ENCODE data around the gene KDM6B. TPM values are rescaled to one million over a fixed set of nuclear protein-coding genes. Genes with fewer than 3 reads are reported as not detected.
"Not testable (repeated sequence)": the region's sequence is repeated elsewhere in the genome, so short reads cannot be mapped to it uniquely, and the experiment has no call there.

Gene KDM6B
- polyA plus RNA-seq, 4 donors: 8.4 to 26.1 (median 16.7) TPM

GRCh38 chr17:7856011-7856810, 22.2 kb downstream of the KDM6B start:
- no peak for FAIRE-seq

GRCh38 chr17:7856811-7857712, 23.0 kb downstream of the KDM6B start, which contains the start of gene NAA38:
NAA38 (minus strand) TSS chr17:7857559; CDS start chr17:7857463, 96 bp downstream.
- Histone ChIP-seq H3K27me3 (ENCODE audit: control insufficient read depth in 3 of 3, insufficient read depth in 3 of 3, low read length in 3 of 3) (no peaks in the 10 kb centered on the region), H3K4me3 (ENCODE audit: low read depth in 1 of 3, low read length in 3 of 3) (peak within 1 kb of the TSS; percentile 48 to 76 (median 53)), H3K27ac (ENCODE audit: low read depth in 1 of 3, low read length in 2 of 3) (peak within 1 kb of the TSS; percentile 50 to 89 (median 88)), H3K36me3 (ENCODE audit: control insufficient read depth in 3 of 3, insufficient read depth in 2 of 3, low read depth in 1 of 3, low read length in 3 of 3) (peaks cover 3 to 37% (median 5%) of the 10 kb centered on the region in 3 donors), H3K4me1 (ENCODE audit: control insufficient read depth in 3 of 3, insufficient read depth in 2 of 3, low read depth in 1 of 3, low read length in 2 of 3) (peaks cover 0 to 32% (median 4%) of the 10 kb centered on the region in 3 donors), H3K9me3 (ENCODE audit: control insufficient read depth in 2 of 2, insufficient read depth in 1 of 2, low read depth in 1 of 2, low read length in 1 of 2) (no peaks in the 10 kb centered on the region)
- DNase-seq (peak; percentile 99 to 100), FAIRE-seq (no peak)
- WGBS, 3 donors: 0% methylated on average over 63 to 64 of the region's 64 CpGs

More at GRCh38 chr17:7856011-7856810, 22.2 kb downstream of the KDM6B start:
- H3K4me3 ChIP-seq (ENCODE audit: low read depth in 1 of 3, low read length in 3 of 3): peak overlapping the region; percentile 48 to 76 (median 53)
- peak overlapping the region; percentile 50 to 89 (median 88) for H3K27ac ChIP-seq (ENCODE audit: low read depth in 1 of 3, low read length in 2 of 3)
- H3K9me3 ChIP-seq (ENCODE audit: control insufficient read depth in 2 of 2, insufficient read depth in 1 of 2, low read depth in 1 of 2, low read length in 1 of 2): no peaks in the 10 kb centered on the region
- peaks cover 0 to 38% (median 4%) of the 10 kb centered on the region in 3 donors for H3K4me1 ChIP-seq (ENCODE audit: control insufficient read depth in 3 of 3, insufficient read depth in 2 of 3, low read depth in 1 of 3, low read length in 2 of 3)
- WGBS, 3 donors: 3 to 9% (median 5%) methylated on average over 29 of the region's 29 CpGs
- peak; percentile 62 to 73 for DNase-seq
- H3K27me3 ChIP-seq (ENCODE audit: control insufficient read depth in 3 of 3, insufficient read depth in 3 of 3, low read length in 3 of 3): no peaks in the 10 kb centered on the region
- peaks cover 3 to 45% (median 5%) of the 10 kb centered on the region in 3 donors for H3K36me3 ChIP-seq (ENCODE audit: control insufficient read depth in 3 of 3, insufficient read depth in 2 of 3, low read depth in 1 of 3, low read length in 3 of 3)

- Histone ChIP-seq H3K36me3 (ENCODE audit: control insufficient read depth in 3 of 3, insufficient read depth in 2 of 3, low read depth in 1 of 3, low read length in 3 of 3) (peaks cover 1 to 28% (median 4%) of the 10 kb centered on the region in 3 donors), H3K27me3 (ENCODE audit: control insufficient read depth in 3 of 3, insufficient read depth in 3 of 3, low read length in 3 of 3) (no peaks in the 10 kb centered on the region), H3K4me1 (ENCODE audit: control insufficient read depth in 3 of 3, insufficient read depth in 2 of 3, low read depth in 1 of 3, low read length in 2 of 3) (peaks cover 0 to 32% (median 4%) of the 10 kb centered on the region in 3 donors), H3K4me3 (ENCODE audit: low read depth in 1 of 3, low read length in 3 of 3) (peak within 1 kb of the TSS; percentile 48 to 76 (median 53)), H3K27ac (ENCODE audit: low read depth in 1 of 3, low read length in 2 of 3) (peak within 1 kb of the TSS; percentile 50 to 89 (median 88)), H3K9me3 (ENCODE audit: control insufficient read depth in 2 of 2, insufficient read depth in 1 of 2, low read depth in 1 of 2, low read length in 1 of 2) (no peaks in the 10 kb centered on the region)
- DNase-seq (peak; percentile 95 to 97), FAIRE-seq (no peak)
- WGBS, 3 donors: 2 to 3% (median 3%) methylated on average over 48 of the region's 48 CpGs
Measured at GRCh38 chr17:7857713-7858521, 23.9 kb downstream of the KDM6B start, which contains the start of gene CYB5D1. CYB5D1 (plus strand) TSS chr17:7858003; CDS start chr17:7858135, 132 bp downstream.

DNA sequence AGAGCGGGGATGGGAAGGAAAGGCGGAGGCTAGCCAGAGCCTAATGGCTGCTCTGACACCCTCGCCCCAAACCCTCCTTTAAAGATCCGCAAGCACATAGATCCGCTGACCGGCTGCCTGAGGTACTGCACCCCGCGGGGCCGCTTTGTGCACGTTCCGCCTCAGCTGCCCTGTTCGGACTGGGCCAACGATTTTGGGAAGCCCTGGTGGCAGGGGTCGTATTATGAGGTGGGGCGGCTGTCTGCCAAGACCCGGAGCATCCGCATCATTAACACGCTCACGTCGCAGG, 24.4 kb downstream of the KDM6B start:
- 19 to 42% (median 26%) methylated on average over 20 of the region's 20 CpGs for WGBS, 3 donors

DNA sequence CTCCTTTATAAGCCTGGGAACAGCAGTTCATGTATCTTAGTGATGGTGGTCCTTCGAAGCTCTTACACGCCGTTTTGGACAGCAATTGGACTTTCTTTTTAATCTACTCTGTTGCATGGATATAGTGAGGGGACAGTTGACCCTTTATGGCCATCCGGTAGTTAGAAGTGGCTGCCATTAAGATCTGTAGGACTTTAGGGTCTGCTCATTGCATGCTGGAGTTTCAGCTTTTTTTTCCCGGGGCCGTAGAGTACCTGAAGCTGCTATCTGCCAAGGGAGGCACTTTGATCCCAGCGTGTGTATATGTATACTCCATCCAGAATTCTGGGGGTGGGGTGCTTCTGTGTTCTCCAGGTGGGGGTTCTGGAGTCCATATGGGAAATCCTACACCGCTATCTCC, 25.0 kb downstream of the KDM6B start:
- 61 to 85% (median 80%) methylated on average over 8 of the region's 8 CpGs for WGBS, 3 donors
- no peak for FAIRE-seq
- DNase-seq: no peak
- H3K4me3 ChIP-seq (ENCODE audit: low read depth in 1 of 3, low read length in 3 of 3): no peak overlapping the region
- no peaks in the 10 kb centered on the region for H3K9me3 ChIP-seq (ENCODE audit: control insufficient read depth in 2 of 2, insufficient read depth in 1 of 2, low read depth in 1 of 2, low read length in 1 of 2)
- no peaks in the 10 kb centered on the region for H3K27me3 ChIP-seq (ENCODE audit: control insufficient read depth in 3 of 3, insufficient read depth in 3 of 3, low read length in 3 of 3)
- no peak overlapping the region for H3K27ac ChIP-seq (ENCODE audit: low read depth in 1 of 3, low read length in 2 of 3)
- H3K4me1 ChIP-seq (ENCODE audit: control insufficient read depth in 3 of 3, insufficient read depth in 2 of 3, low read depth in 1 of 3, low read length in 2 of 3): peaks cover 0 to 32% (median 4%) of the 10 kb centered on the region in 3 donors
- peaks cover 0 to 20% (median 0%) of the 10 kb centered on the region in 3 donors for H3K36me3 ChIP-seq (ENCODE audit: control insufficient read depth in 3 of 3, insufficient read depth in 2 of 3, low read depth in 1 of 3, low read length in 3 of 3)

More for the DNA sequence above, 24.4 kb downstream of the KDM6B start:
- peak overlapping the region in 2 of 3 donors; percentile 88 to 89 for H3K27ac ChIP-seq (ENCODE audit: low read depth in 1 of 3, low read length in 2 of 3)
- H3K36me3 ChIP-seq (ENCODE audit: control insufficient read depth in 3 of 3, insufficient read depth in 2 of 3, low read depth in 1 of 3, low read length in 3 of 3): peaks cover 0 to 25% (median 0%) of the 10 kb centered on the region in 3 donors
- peak overlapping the region in 2 of 3 donors; percentile 48 to 76 for H3K4me3 ChIP-seq (ENCODE audit: low read depth in 1 of 3, low read length in 3 of 3)
- H3K9me3 ChIP-seq (ENCODE audit: control insufficient read depth in 2 of 2, insufficient read depth in 1 of 2, low read depth in 1 of 2, low read length in 1 of 2): no peaks in the 10 kb centered on the region
- peaks cover 0 to 32% (median 4%) of the 10 kb centered on the region in 3 donors for H3K4me1 ChIP-seq (ENCODE audit: control insufficient read depth in 3 of 3, insufficient read depth in 2 of 3, low read depth in 1 of 3, low read length in 2 of 3)
- DNase-seq (peak; percentile 51 to 68), FAIRE-seq (no peak)
- H3K27me3 ChIP-seq (ENCODE audit: control insufficient read depth in 3 of 3, insufficient read depth in 3 of 3, low read length in 3 of 3): no peaks in the 10 kb centered on the region

- DNase-seq (peak in 1 of 2 donors; percentile 46), FAIRE-seq (no peak)
- Histone ChIP-seq H3K4me3 (ENCODE audit: low read depth in 1 of 3, low read length in 3 of 3) (no peak overlapping the region), H3K36me3 (ENCODE audit: control insufficient read depth in 3 of 3, insufficient read depth in 2 of 3, low read depth in 1 of 3, low read length in 3 of 3) (peaks cover 0 to 8% (median 0%) of the 10 kb centered on the region in 3 donors), H3K27me3 (ENCODE audit: control insufficient read depth in 3 of 3, insufficient read depth in 3 of 3, low read length in 3 of 3) (no peaks in the 10 kb centered on the region), H3K9me3 (ENCODE audit: control insufficient read depth in 2 of 2, insufficient read depth in 1 of 2, low read depth in 1 of 2, low read length in 1 of 2) (no peaks in the 10 kb centered on the region), H3K27ac (ENCODE audit: low read depth in 1 of 3, low read length in 2 of 3) (no peak overlapping the region), H3K4me1 (ENCODE audit: control insufficient read depth in 3 of 3, insufficient read depth in 2 of 3, low read depth in 1 of 3, low read length in 2 of 3) (peaks cover 0 to 15% (median 4%) of the 10 kb centered on the region in 3 donors)
- 38 to 44% (median 40%) methylated on average over 3 of the region's 3 CpGs for WGBS, 3 donors
Measured at GRCh38 chr17:7862692-7863437, 28.8 kb downstream of the KDM6B start.

GRCh38 chr17:7864384-7864783, 30.4 kb downstream of the KDM6B start:
- H3K4me1 ChIP-seq (ENCODE audit: control insufficient read depth in 3 of 3, insufficient read depth in 2 of 3, low read depth in 1 of 3, low read length in 2 of 3); H3K36me3 ChIP-seq (ENCODE audit: control insufficient read depth in 3 of 3, insufficient read depth in 2 of 3, low read depth in 1 of 3, low read length in 3 of 3); H3K9me3 ChIP-seq (ENCODE audit: control insufficient read depth in 2 of 2, insufficient read depth in 1 of 2, low read depth in 1 of 2, low read length in 1 of 2); DNase-seq; H3K27ac ChIP-seq (ENCODE audit: low read depth in 1 of 3, low read length in 2 of 3); FAIRE-seq; H3K4me3 ChIP-seq (ENCODE audit: low read depth in 1 of 3, low read length in 3 of 3); H3K27me3 ChIP-seq (ENCODE audit: control insufficient read depth in 3 of 3, insufficient read depth in 3 of 3, low read length in 3 of 3): not testable (repeated sequence)
- 50 to 71% (median 70%) methylated on average over 5 of the region's 5 CpGs for WGBS, 3 donors
